GM18499 (cell line): ENCODE measurements around the gene ERC2.

ENCODE experiments used
- ATAC-seq: cut with Tn5 transposase; IDR thresholded peaks from one replicate; pipeline ENCODE4 v1.9.1; 2021; ENCODE audit warnings: moderate number of reproducible peaks; ENCODE audit not compliant: insufficient read depth, unreplicated experiment

ERC2 gene

DNA sequence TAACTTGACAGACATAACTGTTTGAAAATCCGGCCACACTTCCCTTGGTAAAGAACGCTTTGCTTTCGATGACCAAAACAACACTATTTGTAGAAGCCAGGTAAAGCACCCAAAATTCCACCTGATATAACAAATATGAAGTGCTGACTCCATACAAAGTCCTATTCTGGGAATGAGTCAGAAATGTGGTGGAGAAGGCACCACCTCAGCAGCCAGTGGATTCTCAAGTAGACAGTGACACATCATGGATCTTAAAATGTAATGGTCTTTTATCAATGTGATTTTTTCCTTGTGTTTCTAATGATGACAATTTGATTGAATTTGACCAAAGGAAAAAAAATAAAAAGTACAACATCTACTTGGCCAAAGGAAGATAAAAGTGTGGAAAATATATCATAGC, 846.2 kb downstream of the ERC2 start:
- ATAC-seq, result no peak

- ATAC-seq, result no peak
Observed at GRCh38 chr3:55621648-55622047, 846.6 kb downstream of the ERC2 start.

DNA sequence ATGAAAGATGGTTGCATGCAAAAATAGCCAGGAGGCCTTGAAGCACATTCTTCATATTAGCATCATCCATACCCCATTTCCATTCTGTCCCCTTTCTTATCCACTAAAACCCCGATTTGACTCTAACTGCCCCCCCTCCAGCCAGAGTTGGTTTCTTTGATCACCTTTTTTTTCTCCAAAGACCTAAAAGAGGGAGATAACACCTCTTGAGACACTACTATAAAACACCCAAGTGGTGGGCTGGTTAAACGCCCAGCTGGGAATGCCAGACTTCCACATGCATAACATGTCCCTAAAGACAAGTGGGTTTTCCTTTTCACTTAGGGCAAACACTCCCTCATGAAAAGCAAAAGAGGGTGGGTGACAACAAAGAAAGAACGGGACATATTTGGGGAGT, 847.2 kb downstream of the ERC2 start:
- no peak for ATAC-seq

DNA sequence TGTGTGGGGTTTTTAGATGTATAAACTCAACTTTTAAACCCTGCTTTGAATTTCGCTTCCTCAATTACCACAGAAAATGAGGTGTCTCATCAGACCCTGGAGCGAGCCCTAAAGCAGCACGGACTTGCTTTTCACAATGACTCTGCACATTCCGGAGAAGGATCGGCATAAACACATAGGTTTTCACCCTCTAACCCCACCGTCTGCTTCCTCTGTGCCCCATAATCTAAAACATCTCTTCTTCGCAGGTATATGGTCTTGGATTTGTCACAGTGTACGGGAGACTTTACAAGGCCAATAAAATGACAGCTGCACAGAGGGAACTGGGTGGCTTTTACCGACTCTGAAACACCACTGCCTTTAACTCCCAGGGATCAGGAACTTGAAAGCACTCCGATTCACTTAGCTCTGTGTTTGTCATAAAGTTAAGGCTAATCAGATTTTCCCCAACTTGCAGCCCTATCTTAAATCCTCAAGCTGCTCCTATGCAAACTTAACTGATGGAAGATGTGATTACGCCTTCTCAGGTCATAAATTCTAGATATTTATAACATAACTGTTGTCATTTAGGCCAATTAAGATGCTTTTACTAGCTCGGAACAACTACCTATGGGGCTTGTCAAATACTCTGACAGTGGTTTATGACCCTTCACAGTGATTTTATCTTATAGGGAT, 847.8 kb downstream of the ERC2 start:
- no peak for ATAC-seq

GRCh38 chr3:55619046-55619808, 849.0 kb downstream of the ERC2 start:
- no peak for ATAC-seq

- no peak for ATAC-seq
Observed at GRCh38 chr3:55617385-55617784, 850.9 kb downstream of the ERC2 start.

DNA sequence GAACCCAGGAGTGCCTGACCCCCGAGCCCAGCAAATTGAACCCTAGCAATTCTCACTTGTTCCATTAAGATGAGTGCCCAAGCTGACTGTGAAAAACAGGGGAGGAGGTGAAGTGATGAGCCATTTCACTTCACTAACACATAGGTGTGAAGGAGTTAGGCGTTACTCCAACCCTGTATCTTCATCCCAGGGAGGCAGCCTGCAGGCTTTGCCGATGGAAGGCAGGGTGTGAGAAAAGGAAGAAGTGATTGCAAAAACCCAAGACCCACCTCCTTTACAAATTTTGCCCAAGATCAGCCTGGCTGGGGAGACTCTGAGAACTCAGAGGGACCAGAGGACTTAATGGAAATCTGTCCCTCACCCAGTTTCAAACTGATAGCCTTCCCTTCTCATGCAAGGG, 851.5 kb downstream of the ERC2 start:
- no peak for ATAC-seq

- ATAC-seq, result no peak
Observed at GRCh38 chr3:55615694-55616295, 852.5 kb downstream of the ERC2 start.

- ATAC-seq, result no peak
Observed at GRCh38 chr3:55615039-55615693, 853.1 kb downstream of the ERC2 start.

GRCh38 chr3:55611121-55611520, 857.1 kb downstream of the ERC2 start:
- ATAC-seq, result no peak

GRCh38 chr3:55609230-55609827, 858.9 kb downstream of the ERC2 start:
- ATAC-seq, result no peak

GRCh38 chr3:55608301-55608937, 859.8 kb downstream of the ERC2 start:
- ATAC-seq, result no peak

GRCh38 chr3:55607844-55608243, 860.4 kb downstream of the ERC2 start:
- peak; percentile 85 for ATAC-seq

- ATAC-seq, result no peak
Observed at GRCh38 chr3:55607175-55607574, 861.1 kb downstream of the ERC2 start.

GRCh38 chr3:55605443-55606236, 862.6 kb downstream of the ERC2 start:
- no peak for ATAC-seq

DNA sequence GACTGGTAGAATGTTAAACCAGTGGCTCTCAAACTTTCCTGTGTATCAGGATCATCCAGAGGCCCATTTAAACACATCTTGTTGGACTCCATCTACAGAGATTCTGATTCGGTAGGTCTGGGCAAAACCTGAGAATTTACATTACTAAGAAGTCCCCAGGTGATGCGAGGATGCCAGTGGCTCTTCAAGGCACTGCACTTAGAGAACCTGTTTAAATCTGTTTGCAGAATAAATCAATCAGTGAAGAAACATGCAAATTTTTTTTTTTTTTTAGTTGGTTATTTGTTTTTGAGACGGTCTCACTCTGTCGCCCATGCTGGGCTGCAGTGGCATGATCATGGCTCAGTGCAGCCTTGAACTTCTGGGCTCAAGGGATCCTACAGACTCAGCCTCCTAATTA, 863.4 kb downstream of the ERC2 start:
- ATAC-seq, result no peak

GRCh38 chr3:55604402-55604801, 863.9 kb downstream of the ERC2 start:
- ATAC-seq, result no peak

GRCh38 chr3:55601366-55602080, 866.7 kb downstream of the ERC2 start:
- ATAC-seq, result no peak

DNA sequence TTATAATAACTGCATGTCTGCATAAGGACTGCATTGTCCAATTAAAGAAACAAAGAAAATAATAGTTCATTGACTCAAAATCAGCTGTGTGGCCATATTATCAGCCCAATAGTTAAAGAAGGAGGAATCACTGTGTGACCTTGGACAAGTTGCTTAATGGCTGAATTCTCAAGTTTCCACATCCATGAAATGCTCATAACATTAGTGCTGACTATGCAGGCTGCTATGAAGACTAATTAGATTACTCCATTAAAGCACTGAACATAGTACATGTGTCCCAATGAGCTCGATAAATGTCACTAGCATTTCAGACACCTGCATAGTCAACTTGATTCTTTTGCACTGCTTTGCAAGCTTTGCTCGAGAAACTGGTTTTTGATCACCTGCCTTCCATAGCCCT, 870.0 kb downstream of the ERC2 start:
- no peak for ATAC-seq
